B cell (primary cell): ENCODE data around the gene CACNB2. TPM values are rescaled to one million over a fixed set of nuclear protein-coding genes. Genes with fewer than 3 reads are reported as not detected.

ENCODE experiments used
- ATAC-seq: fragments of 200-7000 bp; cut with Tn5 transposase; one replicate; pipeline ENCODE4 v1.10.0; 2021; ENCODE audit warnings: low read depth, mild to moderate bottlenecking, moderate number of reproducible peaks, moderate library complexity
- CTCF ChIA-PET: fragments of 350-600 bp; sonication (Branson Sonifier 250); formaldehyde crosslinking; loops from one replicate; lab custom pipeline; 2021; ENCODE audit warnings: antibody characterized with exemption, inconsistent platforms; lab: Charles Lee
- POLR2A ChIA-PET: fragments of 350-600 bp; sonication (Branson Sonifier 250); formaldehyde crosslinking; loops from one replicate; lab custom pipeline; 2021; ENCODE audit warnings: antibody characterized with exemption; lab: Charles Lee
- DNase-seq: peaks from one replicate; pipeline ENCODE4 v3.0.0; 2013
- H2AFZ ChIP-seq: 2 replicates; pipeline ENCODE4 v1.6.1; 2012; ENCODE audit warnings: mild to moderate bottlenecking, low read depth, low read length; ENCODE audit not compliant: insufficient read depth, poor library complexity, severe bottlenecking
- H3K27ac ChIP-seq, 2 donors: 1 replicate in 1 of 2; 2 replicates in 1 of 2; pipeline ENCODE4 v1.5.1; 2012 to 2013; ENCODE audit warnings: low read length in 2 of 2, mild to moderate bottlenecking in 2 of 2, moderate library complexity in 1 of 2
- H3K27me3 ChIP-seq, 4 experiments: fragments of 200-600 bp in 1 of 4; sonication (generic) in 1 of 4; replicated peaks in 1 of 4; 1 replicate in 2 of 4; 2 replicates in 2 of 4; pipeline versions ENCODE4 v1.6.1 to v1.7.0; 2013 to 2016; ENCODE audit warnings: low read length in 3 of 4, mild to moderate bottlenecking in 2 of 4, mixed read lengths in 1 of 4, moderate library complexity in 1 of 4; ENCODE audit not compliant: insufficient read depth in 4 of 4, control insufficient read depth in 3 of 4; ENCODE audit errors: control extremely low read depth in 1 of 4
- H3K36me3 ChIP-seq, 2 experiments: replicated peaks in 1 of 2; 1 replicate in 1 of 2; 2 replicates in 1 of 2; pipeline versions ENCODE4 v1.6.1 to v1.7.1; 2013; ENCODE audit warnings: low read length in 1 of 2; ENCODE audit not compliant: insufficient read depth in 2 of 2, control insufficient read depth in 1 of 2; ENCODE audit errors: control extremely low read depth in 1 of 2, extremely low read depth in 1 of 2
- H3K4me1 ChIP-seq, 2 donors: fragments of 200-600 bp in 1 of 2; sonication (generic) in 1 of 2; 1 replicate in 1 of 2; 2 replicates in 1 of 2; pipeline versions ENCODE4 v1.5.1 to v1.6.1; 2013 to 2017; ENCODE audit warnings: low read length in 2 of 2; ENCODE audit not compliant: control insufficient read depth in 2 of 2, insufficient read depth in 2 of 2
- H3K4me2 ChIP-seq: replicated peaks from 2 replicates; pipeline ENCODE3; 2012; ENCODE audit warnings: mild to moderate bottlenecking, low read depth, low read length; ENCODE audit not compliant: poor library complexity, severe bottlenecking
- H3K4me3 ChIP-seq, 5 experiments: fragments of 200-600 bp in 1 of 5; sonication (generic) in 1 of 5; 1 replicate in 3 of 5; 2 replicates in 2 of 5; pipeline versions ENCODE4 v1.5.1 to v1.7.0; 2011 to 2016; ENCODE audit warnings: low read length in 4 of 5, mild to moderate bottlenecking in 4 of 5, low read depth in 2 of 5, control low read depth in 1 of 5, moderate library complexity in 1 of 5; ENCODE audit not compliant: insufficient read depth in 1 of 5; ENCODE audit errors: control extremely low read depth in 1 of 5, extremely low read depth in 1 of 5
- H3K79me2 ChIP-seq: fragments of 200-600 bp; sonication (generic); one replicate; pipeline ENCODE4 v1.6.0; 2016; ENCODE audit warnings: low read length; ENCODE audit not compliant: control insufficient read depth, insufficient read depth
- H3K9ac ChIP-seq: fragments of 200-600 bp; sonication (generic); 2 replicates; pipeline ENCODE4 v1.6.1; 2017; ENCODE audit warnings: mild to moderate bottlenecking, low read length, moderate library complexity
- H3K9me3 ChIP-seq, 3 donors: one replicate each; pipeline versions ENCODE4 v1.6.1 to v1.7.1; 2013; ENCODE audit warnings: low read length in 2 of 3; ENCODE audit not compliant: control insufficient read depth in 2 of 3, insufficient read depth in 1 of 3; ENCODE audit errors: control extremely low read depth in 1 of 3
- H4K20me1 ChIP-seq: 2 replicates; pipeline ENCODE4 v1.6.0; 2012; ENCODE audit warnings: mild to moderate bottlenecking, low read length; ENCODE audit not compliant: insufficient read depth, control insufficient read depth, poor library complexity, severe bottlenecking
- H3K27ac Mint-ChIP-seq: one replicate; pipeline ENCODE4 v1.8.0; 2021; ENCODE audit warnings: mixed read lengths
- H3K27me3 Mint-ChIP-seq: one replicate; pipeline ENCODE4 v1.8.0; 2021; ENCODE audit warnings: mixed read lengths
- H3K4me1 Mint-ChIP-seq: one replicate; pipeline ENCODE4 v1.8.0; 2021; ENCODE audit warnings: mixed read lengths
- H3K4me3 Mint-ChIP-seq: one replicate; pipeline ENCODE4 v1.8.0; 2021; ENCODE audit warnings: mixed read lengths
- H3K9me3 Mint-ChIP-seq: one replicate; pipeline ENCODE4 v1.8.0; 2022; ENCODE audit warnings: mixed read lengths; ENCODE audit not compliant: insufficient read depth
- EZH2 ChIP-seq: IDR thresholded peaks from 2 replicates; pipeline ENCODE4 v1.6.1; 2012; ENCODE audit warnings: borderline replicate concordance, low read depth, mild to moderate bottlenecking, moderate library complexity, low read length; ENCODE audit not compliant: insufficient read depth, poor library complexity, severe bottlenecking
- WGBS: methylation state at CpG from one replicate; pipeline ENCODE4 v1.1.5; 2013; ENCODE audit warnings: missing lambda C conversion rate; ENCODE audit not compliant: insufficient coverage; 5-methylcytosine and 5-hydroxymethylcytosine counted together
- intact Hi-C: fragments of 100-400 bp; cut with micrococcal nuclease; formaldehyde crosslinking; loops from one replicate; pipeline ENCODE4 v1.10.0; 2022
- polyA plus RNA-seq: library from polyadenylated mRNA; depleted of rRNA; stranded (reverse); fragments of >200 nt; gene quantifications from 2 replicates; pipeline ENCODE4 v1.2.3, GENCODE V29; 2012
- total RNA-seq, 2 donors: library from RNA; stranded (reverse); fragments of 120-200 nt in 1 of 2; gene quantifications; 1 replicate in 1 of 2; 2 replicates in 1 of 2; pipeline versions ENCODE4 v1.2.3 to v1.2.4, GENCODE V29; 2013 to 2022
- TF ChIP-seq, protein P1 (sequence below): fragments of 200-600 bp; IDR thresholded peaks from one replicate; pipeline ENCODE4 v1.8.0; 2022; ENCODE audit warnings: antibody characterized with exemption, mild to moderate bottlenecking

The CACNB2 gene
- total and polyA plus RNA-seq, 2 donors (not counting 1 experiment from before 2014, with no cell fraction given), result not detected

- Histone ChIP-seq H3K9me3 (no peaks in the 10 kb centered on the region), H3K79me2 (no peaks in the 10 kb centered on the region), H3K27me3 (no peaks in the 10 kb centered on the region), H3K4me3 (no peak overlapping the region), H3K36me3 (no peaks in the 10 kb centered on the region), H3K27ac (no peak overlapping the region), H2AFZ (no peak overlapping the region), H3K4me1 (no peaks in the 10 kb centered on the region), H4K20me1 (no peaks in the 10 kb centered on the region), H3K9ac (no peak overlapping the region), H3K4me2 (no peak overlapping the region)
- ATAC-seq (no peak), DNase-seq (no peak)
- H3K27ac Mint-ChIP-seq, result no peak overlapping the region
- intact Hi-C loops, result no loop called here
- POLR2A ChIA-PET, result no interaction called here
- TF ChIP-seq EZH2, result no peak
- TF ChIP-seq, protein P1, sequence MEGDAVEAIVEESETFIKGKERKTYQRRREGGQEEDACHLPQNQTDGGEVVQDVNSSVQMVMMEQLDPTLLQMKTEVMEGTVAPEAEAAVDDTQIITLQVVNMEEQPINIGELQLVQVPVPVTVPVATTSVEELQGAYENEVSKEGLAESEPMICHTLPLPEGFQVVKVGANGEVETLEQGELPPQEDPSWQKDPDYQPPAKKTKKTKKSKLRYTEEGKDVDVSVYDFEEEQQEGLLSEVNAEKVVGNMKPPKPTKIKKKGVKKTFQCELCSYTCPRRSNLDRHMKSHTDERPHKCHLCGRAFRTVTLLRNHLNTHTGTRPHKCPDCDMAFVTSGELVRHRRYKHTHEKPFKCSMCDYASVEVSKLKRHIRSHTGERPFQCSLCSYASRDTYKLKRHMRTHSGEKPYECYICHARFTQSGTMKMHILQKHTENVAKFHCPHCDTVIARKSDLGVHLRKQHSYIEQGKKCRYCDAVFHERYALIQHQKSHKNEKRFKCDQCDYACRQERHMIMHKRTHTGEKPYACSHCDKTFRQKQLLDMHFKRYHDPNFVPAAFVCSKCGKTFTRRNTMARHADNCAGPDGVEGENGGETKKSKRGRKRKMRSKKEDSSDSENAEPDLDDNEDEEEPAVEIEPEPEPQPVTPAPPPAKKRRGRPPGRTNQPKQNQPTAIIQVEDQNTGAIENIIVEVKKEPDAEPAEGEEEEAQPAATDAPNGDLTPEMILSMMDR, result no peak
- CTCF ChIA-PET, result no interaction called here
- no peak overlapping the region for H3K4me3 Mint-ChIP-seq
- H3K4me1 Mint-ChIP-seq, result no peaks in the 10 kb centered on the region
- no CpG with 5 or more reads among the region's 5 CpGs for WGBS
- no peaks in the 10 kb centered on the region for H3K9me3 Mint-ChIP-seq
- H3K27me3 Mint-ChIP-seq, result no peaks in the 10 kb centered on the region
Measured at GRCh38 chr10:18159557-18159956, 19.3 kb downstream of the CACNB2 start.

DNA sequence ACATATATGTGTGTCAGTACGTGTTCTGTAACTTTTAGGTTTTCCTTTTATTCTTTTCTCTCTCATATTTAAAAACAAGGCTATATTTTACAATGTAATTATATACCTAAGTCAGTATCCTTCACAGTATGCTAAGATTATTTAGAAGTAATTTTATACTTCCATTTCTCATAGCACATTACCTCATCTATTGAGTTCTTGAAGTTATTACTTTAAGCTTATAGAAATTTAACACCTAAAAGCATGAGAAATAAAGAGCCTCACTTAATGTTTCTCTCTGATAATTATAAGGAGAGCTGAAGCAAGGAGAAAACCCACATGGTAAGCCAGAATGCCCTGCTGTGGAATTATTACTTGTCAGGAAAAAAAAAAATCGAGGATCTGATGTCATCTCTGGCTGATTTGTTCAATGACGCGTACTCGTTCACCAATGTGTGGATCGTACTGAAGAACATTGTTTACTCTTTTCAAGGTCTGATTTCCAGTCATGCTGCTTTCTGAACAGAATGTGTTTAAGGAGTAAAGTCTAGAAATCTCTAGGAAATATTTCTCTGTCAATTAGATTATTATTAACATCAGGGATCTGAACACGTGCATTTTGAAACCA, 21.9 kb downstream of the CACNB2 start:
- Histone ChIP-seq H3K36me3 (no peaks in the 10 kb centered on the region), H3K4me2 (no peak overlapping the region), H4K20me1 (no peaks in the 10 kb centered on the region), H2AFZ (no peak overlapping the region), H3K79me2 (no peaks in the 10 kb centered on the region), H3K27ac (no peak overlapping the region), H3K27me3 (no peaks in the 10 kb centered on the region), H3K9ac (no peak overlapping the region), H3K4me1 (no peaks in the 10 kb centered on the region), H3K4me3 (no peak overlapping the region), H3K9me3 (no peaks in the 10 kb centered on the region)
- no peak for ATAC-seq
- Mint-ChIP-seq H3K4me1 (no peaks in the 10 kb centered on the region), H3K4me3 (no peak overlapping the region), H3K9me3 (peaks cover 3% of the 10 kb centered on the region), H3K27me3 (no peaks in the 10 kb centered on the region), H3K27ac (no peak overlapping the region)
- WGBS, result 93% methylated on average over 5 of the region's 7 CpGs
- ChIA-PET POLR2A (no interaction called here), CTCF (no interaction called here)
- DNase-seq, result no peak
- intact Hi-C loops, result no loop called here
- TF ChIP-seq EZH2, result no peak
- TF ChIP-seq, protein P1, result no peak
